H1 (cell line): Measurements from ENCODE around the gene AKR7A3. TPM values are rescaled to one million over a fixed set of nuclear protein-coding genes. Genes with fewer than 3 reads are reported as not detected.

Experiments
- GABPA ChIP-seq: IDR thresholded peaks from 2 replicates; pipeline ENCODE4 v1.6.1; 2011; ENCODE audit warnings: mild to moderate bottlenecking, low read length, moderate library complexity, borderline replicate concordance; ENCODE audit not compliant: insufficient read depth
- polyA plus RNA-seq, 7 experiments: library from polyadenylated mRNA; depleted of rRNA in 3 of 7; stranded (reverse) in 5 of 7; unstranded in 2 of 7; fragments of >200 nt in 5 of 7; fragments of 200-250 nt in 2 of 7; gene quantifications; 1 replicate in 5 of 7; 2 replicates in 1 of 7; 4 replicates in 1 of 7; pipeline versions ENCODE4 v1.2.1 to v1.2.3, GENCODE V29; 2011 to 2013; ENCODE audit warnings: missing spikeins in 2 of 7, mixed read lengths in 2 of 7
- total RNA-seq: library from RNA; stranded (reverse); fragmentation: NEBNext Ultra II Directional; extraction: Animal tissue kit (Norgen Biotek cat#: 25700); gene quantifications from 2 replicates; pipeline ENCODE4 v1.2.1, GENCODE V29; 2021

AKR7A3 gene
- total and polyA plus RNA-seq, 2 of the 8 experiments (the other 6 are each of a cell fraction or from before 2014, with no cell fraction given), result 0.62 to 0.65 TPM

- TF ChIP-seq GABPA, result no peak
Observed at GRCh38 chr1:19300211-19300610, 11.6 kb upstream of the AKR7A3 start (continued).
